Urinary bladder (tissue), 4 donors: ENCODE results near the gene U2AF1. TPM values are rescaled to one million over a fixed set of nuclear protein-coding genes. Genes with fewer than 3 reads are reported as not detected.
A peak's percentile ranks its signal among the peaks of the same experiment; 100 is the strongest.
"Not testable (repeated sequence)": the region's sequence is repeated elsewhere in the genome, so short reads cannot be mapped to it uniquely, and the experiment has no call there.

Source experiments
- DNase-seq: peaks from one replicate; pipeline ENCODE4 v3.0.0-alpha.2; 2015; ENCODE audit errors: extremely low spot score
- H3K27ac ChIP-seq: one replicate; pipeline ENCODE4 v1.5.1; 2013; ENCODE audit warnings: low read depth, mild to moderate bottlenecking, moderate library complexity
- H3K36me3 ChIP-seq: one replicate; pipeline ENCODE4 v1.6.1; 2013; ENCODE audit warnings: mild to moderate bottlenecking, moderate library complexity; ENCODE audit not compliant: insufficient read depth
- H3K4me1 ChIP-seq: one replicate; pipeline ENCODE4 v1.6.1; 2013; ENCODE audit warnings: mild to moderate bottlenecking, moderate library complexity; ENCODE audit not compliant: insufficient read depth
- H3K4me3 ChIP-seq: one replicate; pipeline ENCODE4 v1.5.1; 2013; ENCODE audit warnings: low read depth, low read length
- WGBS: extraction: QIAGEN DNeasy Blood & Tissue Kit; methylation state at CpG from one replicate; pipeline ENCODE4 v1.1.7; 2013; 5-methylcytosine and 5-hydroxymethylcytosine counted together
- polyA plus RNA-seq: library from polyadenylated mRNA; stranded (reverse); fragments of 200-250 nt; gene quantifications from one replicate; pipeline ENCODE4 v1.2.3, GENCODE V29; 2013
- total RNA-seq: library from RNA; depleted of rRNA; stranded (reverse); fragments of >200 nt; gene quantifications from one replicate; pipeline ENCODE4 v1.2.3, GENCODE V29; 2014
- donor health status: healthy with polysubstance abuse.
- donor health status: healthy.

The U2AF1 gene, protein sequence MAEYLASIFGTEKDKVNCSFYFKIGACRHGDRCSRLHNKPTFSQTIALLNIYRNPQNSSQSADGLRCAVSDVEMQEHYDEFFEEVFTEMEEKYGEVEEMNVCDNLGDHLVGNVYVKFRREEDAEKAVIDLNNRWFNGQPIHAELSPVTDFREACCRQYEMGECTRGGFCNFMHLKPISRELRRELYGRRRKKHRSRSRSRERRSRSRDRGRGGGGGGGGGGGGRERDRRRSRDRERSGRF
- total RNA-seq (46.9 TPM), polyA plus RNA-seq (48.2 TPM)

DNA sequence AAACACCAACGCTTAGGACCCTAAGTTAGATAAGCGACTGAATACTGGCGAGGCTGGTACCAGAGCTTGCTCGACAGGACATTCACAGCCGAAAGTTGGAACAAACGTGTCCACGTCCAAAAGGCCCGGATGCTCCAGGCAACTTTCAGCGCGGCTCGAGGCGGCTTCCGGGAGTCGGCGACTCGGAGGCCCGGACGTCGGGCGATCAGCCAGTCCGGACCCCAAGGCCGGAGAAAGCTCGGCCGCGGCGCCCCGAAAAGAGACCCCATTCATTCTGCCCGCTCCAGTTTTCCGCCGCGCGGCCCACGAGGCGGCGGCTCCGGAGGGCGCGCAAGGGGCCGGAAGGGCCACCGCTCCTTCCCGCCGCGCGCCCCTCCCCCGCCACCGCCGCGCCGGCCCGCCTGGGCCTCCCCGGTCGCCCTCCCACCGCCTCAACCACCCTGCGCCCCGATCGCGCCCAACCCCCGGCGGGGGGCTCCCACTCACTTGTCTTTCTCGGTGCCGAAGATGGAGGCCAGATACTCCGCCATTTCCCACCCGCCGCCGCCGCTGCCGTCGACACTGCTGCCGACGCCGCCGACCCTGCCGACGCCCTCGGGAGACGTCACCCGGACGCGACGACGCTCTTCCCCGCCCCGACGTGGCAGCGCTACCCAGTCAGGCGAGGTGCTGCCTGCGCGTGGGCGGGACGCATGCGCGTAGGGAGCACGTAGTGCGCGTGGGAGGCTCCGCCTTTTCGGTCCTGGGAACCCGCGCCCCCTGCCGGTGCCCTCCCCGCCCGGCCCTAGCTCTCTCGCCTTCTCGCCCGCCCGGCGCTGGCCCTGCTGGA is at the start of gene U2AF1:
Gene U2AF1, minus strand, starts transcription at position 606 of the 829 bp plus-strand sequence. Its CDS starts 76 bp downstream, at position 530.
- not testable (repeated sequence) for DNase-seq

DNA sequence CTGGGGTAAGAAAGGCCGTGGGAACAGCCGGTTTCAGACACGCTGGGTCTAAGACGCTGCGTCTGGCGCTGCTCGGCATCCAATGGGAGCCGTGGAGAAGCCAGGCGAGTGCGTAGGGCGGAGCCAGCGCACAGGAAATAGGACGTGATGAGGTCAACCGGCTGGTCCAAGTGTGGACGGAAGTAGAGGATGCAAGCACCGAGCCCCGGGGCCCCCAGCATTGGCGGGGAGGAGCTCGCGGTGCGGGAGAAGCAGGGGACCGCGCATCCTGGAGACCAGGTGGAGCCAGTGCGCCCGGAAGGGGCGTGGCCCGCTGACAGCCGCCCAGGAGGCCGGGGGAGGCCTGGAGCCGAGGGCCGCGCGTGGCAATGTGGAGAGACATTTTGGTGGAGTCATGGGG is 46.2 kb upstream of the U2AF1 start:
- H3K4me3 ChIP-seq, DNase-seq, H3K27ac ChIP-seq, H3K4me1 ChIP-seq, H3K36me3 ChIP-seq: not testable (repeated sequence)
- no CpG with 5 or more reads among the region's 33 CpGs for WGBS

More for the DNA sequence above, at the start of gene U2AF1:
- 1% methylated on average over 23 of the region's 107 CpGs for WGBS
- Histone ChIP-seq H3K4me3 (peak within 1 kb of the TSS; percentile 33), H3K27ac (peak within 1 kb of the TSS; percentile 23)
- H3K36me3 ChIP-seq, H3K4me1 ChIP-seq: not testable (repeated sequence)

DNA sequence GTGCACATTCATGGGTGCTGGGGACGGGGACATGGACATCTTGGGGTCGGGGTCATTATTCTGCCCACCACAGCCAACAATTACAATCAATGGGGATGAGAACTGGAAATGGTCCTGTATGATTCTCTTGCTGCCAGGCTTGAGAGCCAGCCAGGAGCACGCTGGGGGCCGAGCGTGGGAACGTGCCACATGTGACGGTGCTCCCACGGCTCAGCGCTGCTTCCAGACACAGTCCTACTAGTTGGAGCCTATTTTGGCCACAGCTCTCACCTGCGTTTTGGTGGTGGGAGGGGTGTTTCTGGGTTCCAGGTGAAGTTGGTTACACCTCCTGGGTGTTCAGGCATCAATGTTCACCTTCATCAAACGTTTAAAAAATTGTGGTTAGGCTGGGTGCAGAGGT is 42.0 kb upstream of the U2AF1 start:
- DNase-seq, H3K27ac ChIP-seq, H3K36me3 ChIP-seq, H3K4me3 ChIP-seq, H3K4me1 ChIP-seq: not testable (repeated sequence)
- WGBS: no CpG with 5 or more reads among the region's 11 CpGs

DNA sequence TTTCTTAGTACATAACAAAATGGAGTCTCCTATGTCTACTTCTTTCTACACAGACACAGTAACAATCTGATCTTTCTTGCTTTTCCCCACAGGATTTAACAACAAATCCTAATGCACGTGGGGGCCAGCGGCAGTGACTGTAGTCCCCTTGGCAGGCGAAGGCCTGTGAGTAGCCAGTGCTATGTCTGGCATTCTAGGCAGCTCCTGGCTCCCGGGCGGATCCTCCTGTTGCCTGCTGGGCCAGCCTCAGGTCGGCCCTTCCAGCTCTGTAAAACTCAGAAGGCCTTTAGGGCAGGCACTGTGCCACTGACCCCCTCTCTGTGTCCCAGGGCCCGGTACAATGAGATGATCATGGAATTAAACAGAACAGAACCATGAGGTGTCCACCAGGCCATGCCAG is 40.6 kb upstream of the U2AF1 start:
- WGBS: no CpG with 5 or more reads among the region's 7 CpGs
- not testable (repeated sequence) for H3K4me1 ChIP-seq

DNA sequence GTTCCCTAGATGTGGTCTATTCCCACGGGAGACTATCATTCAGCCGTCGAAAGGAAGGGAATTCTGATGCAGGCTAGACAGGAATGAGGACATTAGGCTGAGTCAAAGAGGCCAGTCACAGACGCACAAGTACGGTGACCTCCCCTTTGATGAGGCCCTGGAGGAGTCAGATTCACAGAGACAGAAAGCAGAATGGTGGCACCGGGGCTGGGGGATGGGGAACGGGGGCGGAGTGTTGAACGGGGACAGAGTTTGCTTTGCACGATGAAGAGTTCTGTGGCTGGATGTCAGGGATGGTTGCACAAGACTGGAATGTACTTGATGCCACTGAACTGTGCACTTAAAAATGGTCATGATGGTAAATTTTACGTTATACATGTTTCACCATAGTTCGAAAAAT is 39.3 kb upstream of the U2AF1 start:
- H3K4me3 ChIP-seq, H3K36me3 ChIP-seq, DNase-seq, H3K27ac ChIP-seq, H3K4me1 ChIP-seq: not testable (repeated sequence)
- WGBS: no CpG with 5 or more reads among the region's 12 CpGs

More for the DNA sequence above, 40.6 kb upstream of the U2AF1 start:
- H3K27ac ChIP-seq, H3K4me3 ChIP-seq, H3K36me3 ChIP-seq, DNase-seq: not testable (repeated sequence)

DNA sequence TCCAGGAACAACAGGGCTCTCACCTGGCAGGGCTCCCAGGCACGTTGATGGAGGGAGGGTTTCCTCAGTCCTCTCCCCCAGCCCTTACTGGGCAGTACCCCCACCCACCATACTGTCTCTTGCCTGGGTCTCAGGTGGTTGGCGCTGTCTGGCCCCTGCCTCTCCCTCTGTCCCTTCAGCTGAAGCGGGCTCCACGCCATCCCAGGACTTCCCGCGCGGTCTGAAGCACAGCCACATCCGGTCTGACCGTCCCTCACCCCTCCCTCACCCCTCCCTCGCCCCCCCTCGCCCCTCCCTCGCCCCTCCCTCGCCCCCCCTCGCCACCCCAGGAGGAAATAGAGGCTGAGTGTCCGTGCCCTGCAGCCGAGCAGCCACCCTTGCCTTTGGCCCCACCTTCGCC is 34.0 kb upstream of the U2AF1 start:
- not testable (repeated sequence) for DNase-seq, H3K4me3 ChIP-seq, H3K27ac ChIP-seq, H3K4me1 ChIP-seq, H3K36me3 ChIP-seq
- 33% methylated on average over 2 of the region's 17 CpGs for WGBS

DNA sequence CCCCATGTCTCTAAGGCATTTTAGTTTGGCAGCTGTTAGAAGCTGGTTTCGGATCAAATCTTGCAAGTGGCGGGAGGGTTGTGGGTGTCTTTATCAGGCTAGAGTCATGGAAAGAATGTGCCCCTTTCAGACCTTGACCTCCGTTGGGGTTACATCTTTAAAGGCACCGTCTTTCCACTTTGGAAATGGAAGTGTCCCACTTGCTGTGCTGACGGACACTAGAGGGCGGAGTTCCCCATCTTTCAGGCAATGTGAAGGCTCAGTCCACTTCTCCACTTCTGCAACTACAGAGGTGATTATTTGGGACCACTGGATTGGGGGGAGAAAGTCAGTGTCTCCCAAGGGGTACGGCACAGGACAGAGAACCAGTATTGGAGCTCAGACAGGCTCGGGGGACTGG is 31.6 kb upstream of the U2AF1 start:
- 2% methylated on average over 3 of the region's 8 CpGs for WGBS
- H3K4me1 ChIP-seq, H3K36me3 ChIP-seq, H3K27ac ChIP-seq, H3K4me3 ChIP-seq, DNase-seq: not testable (repeated sequence)

DNA sequence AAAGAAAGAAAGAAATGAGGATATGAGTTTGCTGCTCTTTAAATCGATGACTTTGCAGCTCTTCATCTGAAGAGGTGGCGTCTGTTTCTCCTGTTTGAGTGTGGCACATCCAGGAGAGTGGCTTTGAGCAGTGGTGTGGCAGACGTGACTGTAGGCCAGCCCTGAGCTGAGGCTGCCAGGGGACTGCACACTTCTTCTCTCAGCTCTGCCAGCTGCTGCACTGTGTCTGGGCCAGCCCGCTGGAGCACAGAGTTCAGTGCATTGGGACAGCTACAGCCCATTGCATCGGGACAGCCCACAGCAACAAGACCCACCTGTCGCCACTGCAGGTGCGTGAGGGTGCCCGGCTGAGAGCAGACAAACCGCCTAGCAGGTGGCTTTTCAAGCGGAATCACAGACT is 27.1 kb upstream of the U2AF1 start:
- not testable (repeated sequence) for H3K4me1 ChIP-seq

DNA sequence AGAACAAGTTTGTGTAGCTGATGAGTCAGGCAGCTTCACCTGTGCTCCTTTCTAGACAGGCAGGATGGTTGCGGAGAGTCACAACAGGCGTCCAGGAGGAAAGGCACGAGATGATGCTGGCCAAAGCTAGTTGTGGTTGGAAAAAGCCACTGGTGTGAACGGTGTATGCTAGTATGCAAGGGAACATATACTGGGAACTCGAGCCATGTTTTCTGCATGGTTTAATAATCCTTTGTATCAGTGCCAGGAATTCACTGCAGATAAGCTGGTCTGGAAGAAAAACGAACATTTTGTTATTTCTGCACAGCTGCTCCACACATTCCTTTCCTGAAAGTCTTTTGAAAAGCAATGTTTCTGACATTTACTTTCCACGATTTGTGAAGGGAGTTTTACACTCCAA is 22.7 kb upstream of the U2AF1 start:
- DNase-seq, H3K4me3 ChIP-seq, H3K27ac ChIP-seq, H3K36me3 ChIP-seq, H3K4me1 ChIP-seq: not testable (repeated sequence)
- WGBS: no CpG with 5 or more reads among the region's 7 CpGs

More for the DNA sequence above, 27.1 kb upstream of the U2AF1 start:
- H3K27ac ChIP-seq, DNase-seq, H3K36me3 ChIP-seq, H3K4me3 ChIP-seq: not testable (repeated sequence)
- WGBS: no CpG with 5 or more reads among the region's 10 CpGs

DNA sequence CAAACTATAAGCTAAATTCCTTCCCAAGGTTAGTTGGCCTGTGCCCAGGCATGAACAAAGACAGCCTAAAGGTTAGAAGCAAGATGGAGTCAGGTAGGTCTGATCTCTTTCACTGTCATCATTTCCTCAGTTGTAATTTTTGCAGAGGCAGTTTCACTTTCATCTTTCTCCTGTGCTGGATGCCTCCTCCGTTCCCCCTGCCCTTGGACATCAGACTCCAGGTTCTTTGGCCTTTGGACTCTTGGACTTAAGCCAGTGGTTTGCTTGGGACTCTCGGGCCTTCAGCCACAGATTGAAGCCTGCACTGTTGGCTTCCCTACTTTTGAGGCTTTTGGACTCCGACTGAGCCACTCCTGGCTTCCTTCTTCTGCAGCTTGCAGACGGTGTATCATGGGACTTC is 8.6 kb upstream of the U2AF1 start:
- H3K4me1 ChIP-seq, H3K27ac ChIP-seq, H3K36me3 ChIP-seq, H3K4me3 ChIP-seq, DNase-seq: not testable (repeated sequence)
- WGBS: no CpG with 5 or more reads among the region's 4 CpGs

DNA sequence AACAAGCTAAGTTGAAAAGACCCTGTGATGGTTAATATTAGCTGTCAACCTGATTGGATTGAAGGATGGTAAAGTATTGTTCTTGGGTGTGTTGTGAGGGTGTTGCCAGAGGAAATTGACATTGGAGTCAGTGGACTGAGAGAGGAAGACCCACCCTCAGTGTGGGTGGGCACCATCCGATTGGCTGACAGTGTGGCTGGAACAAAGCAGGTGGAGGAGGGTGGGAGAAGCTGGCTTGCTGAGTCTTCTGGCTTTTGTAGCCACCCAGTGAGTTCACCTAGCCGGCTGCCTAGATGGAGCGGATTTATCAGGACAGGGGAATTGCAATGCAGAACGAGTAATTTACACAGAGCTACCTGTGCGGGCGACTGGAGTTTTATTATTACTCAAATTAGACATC is 7.1 kb upstream of the U2AF1 start:
- H3K27ac ChIP-seq, H3K4me3 ChIP-seq, H3K4me1 ChIP-seq, DNase-seq, H3K36me3 ChIP-seq: not testable (repeated sequence)
- WGBS: 74% methylated on average over 5 of the region's 6 CpGs

DNA sequence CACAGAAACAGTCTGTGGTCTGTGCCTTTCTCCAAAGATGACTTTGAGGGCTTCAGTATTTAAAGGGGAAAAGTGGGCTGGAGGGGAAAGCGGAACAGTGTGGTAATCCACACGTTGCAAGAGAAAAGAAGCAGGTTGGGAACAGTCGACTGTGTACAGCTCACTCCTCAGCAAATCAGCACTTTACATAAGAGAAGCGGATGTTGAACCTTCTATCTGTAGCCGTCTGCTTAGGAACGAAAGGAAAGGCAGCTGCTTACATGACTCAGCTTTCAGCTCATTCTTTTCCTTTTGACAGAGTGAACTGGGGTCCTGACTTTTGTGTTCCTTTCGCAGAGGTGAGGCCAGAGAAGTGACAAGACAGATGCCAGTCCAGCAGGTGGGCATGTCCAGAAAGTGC is 1.6 kb upstream of the U2AF1 start:
- H3K4me1 ChIP-seq, H3K4me3 ChIP-seq, DNase-seq, H3K36me3 ChIP-seq, H3K27ac ChIP-seq: not testable (repeated sequence)
- WGBS: no CpG with 5 or more reads among the region's 7 CpGs

DNA sequence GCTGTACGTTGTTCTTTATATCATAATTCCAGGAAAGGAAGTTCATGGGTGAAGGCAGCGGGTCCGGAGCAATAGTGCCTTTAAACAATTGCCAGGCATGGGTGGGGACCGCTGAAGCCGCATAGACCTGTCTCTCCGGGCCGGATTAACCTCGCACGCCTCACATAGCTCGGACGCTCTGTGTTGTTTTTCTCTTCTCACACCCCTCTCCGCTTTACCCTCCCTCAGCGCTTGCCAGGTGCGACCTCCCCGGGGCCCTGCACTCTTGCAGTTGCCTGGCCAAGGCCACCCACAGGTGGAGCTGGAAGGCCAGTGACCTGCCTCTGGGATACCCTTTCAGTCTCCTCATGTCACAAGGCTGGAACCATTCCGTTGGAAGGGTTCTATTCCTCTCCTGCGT is 807 bp upstream of the U2AF1 start:
- H3K4me3 ChIP-seq, H3K27ac ChIP-seq, DNase-seq, H3K4me1 ChIP-seq, H3K36me3 ChIP-seq: not testable (repeated sequence)
- no CpG with 5 or more reads among the region's 17 CpGs for WGBS

DNA sequence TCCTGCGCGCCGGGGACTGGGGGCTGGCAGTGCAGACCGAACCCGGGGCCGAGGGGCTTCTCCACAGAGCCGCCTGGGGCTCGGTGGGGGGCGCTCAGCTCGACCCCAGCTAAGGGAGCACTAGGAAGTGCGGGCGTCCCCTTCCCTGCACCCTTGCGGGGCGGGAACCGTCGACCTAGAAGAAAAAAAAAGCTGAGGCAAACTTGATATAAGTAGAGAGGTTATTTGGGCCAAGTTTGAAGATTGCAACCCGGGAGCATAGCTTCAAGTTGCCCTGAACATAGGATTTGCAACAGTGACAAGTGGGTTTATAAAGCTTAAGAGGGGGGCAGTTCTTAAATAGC is 396 bp upstream of the U2AF1 start:
- H3K4me1 ChIP-seq, H3K27ac ChIP-seq, DNase-seq, H3K4me3 ChIP-seq, H3K36me3 ChIP-seq: not testable (repeated sequence)
- no CpG with 5 or more reads among the region's 17 CpGs for WGBS
